HL-60 (cell line): ENCODE data around the gene SALL1.

Source experiments
- CTCF ChIP-seq: IDR thresholded peaks from one replicate; pipeline ENCODE4 v1.5.1; 2011; ENCODE audit warnings: low read length, control low read depth, inconsistent platforms; ENCODE audit not compliant: insufficient read depth
- POLR2AphosphoS5 ChIP-seq: IDR thresholded peaks from 2 replicates; pipeline ENCODE4 v1.6.1; 2012; ENCODE audit warnings: low read depth
- REST ChIP-seq: IDR thresholded peaks from 2 replicates; pipeline ENCODE4 v1.6.1; 2012; ENCODE audit warnings: low read depth; ENCODE audit not compliant: insufficient replicate concordance

GRCh38 chr16:51166541-51166940 lies 15.5 kb upstream of the SALL1 start:
- no peak for TF ChIP-seq CTCF
- no peak for TF ChIP-seq POLR2AphosphoS5
- TF ChIP-seq REST = no peak
